CD4-positive, alpha-beta T cell treated with Interleukin-1 beta for 1 hour (primary cell): ENCODE results near the gene RTL10.

Source experiments
- DNase-seq, 2 donors: peaks; one replicate each; pipeline ENCODE4 v3.0.0-alpha.2; 2020 to 2022

Gene RTL10

GRCh38 chr22:19807161-19807913 lies 47.3 kb downstream of the RTL10 start:
- no peak for DNase-seq

DNA sequence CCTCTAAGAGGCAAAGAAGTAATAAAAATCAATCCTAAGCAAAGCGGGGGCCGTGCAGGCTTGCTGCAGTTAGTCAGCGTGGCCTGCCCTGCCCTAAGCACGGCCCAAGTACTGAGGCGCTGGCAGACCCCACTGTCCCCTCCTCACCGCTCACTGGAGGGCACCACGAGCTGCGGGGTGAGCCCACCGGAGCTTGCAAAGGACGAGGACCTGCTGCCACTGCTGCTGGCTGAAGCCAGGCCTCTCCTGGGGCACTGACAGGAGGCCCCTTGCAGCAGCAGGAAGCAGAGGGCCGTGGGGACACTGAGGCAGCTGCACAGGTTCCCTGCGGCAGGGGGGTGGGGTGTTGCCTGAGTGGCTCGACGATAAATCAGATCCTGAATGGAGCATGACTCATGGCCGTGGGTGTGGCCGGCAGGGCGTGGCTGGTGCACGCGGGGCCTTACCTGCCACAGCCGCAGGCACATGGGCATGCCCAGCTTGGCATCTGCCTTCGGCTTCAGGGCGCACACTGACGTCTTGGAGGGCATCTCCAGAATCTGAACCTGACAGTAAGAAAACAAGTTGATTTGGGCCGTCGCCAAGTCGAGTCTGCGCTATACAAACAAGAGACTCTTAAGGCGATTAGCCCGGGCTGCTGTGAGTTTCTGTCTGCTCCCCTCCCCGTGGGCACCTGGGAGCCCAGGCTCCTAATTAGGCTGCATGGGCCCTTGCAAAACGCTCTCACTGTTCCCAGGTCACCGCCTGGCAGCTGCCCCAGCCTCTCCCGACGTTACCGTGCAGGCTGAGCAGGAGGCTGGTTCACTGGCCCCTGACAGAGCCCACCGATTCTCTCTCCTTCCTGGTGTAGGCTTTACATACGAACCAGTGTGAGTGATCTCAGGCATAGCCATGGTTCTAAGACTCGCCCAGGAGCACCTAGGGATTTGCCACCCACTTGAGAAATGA lies 48.2 kb downstream of the RTL10 start:
- DNase-seq: no peak

DNA sequence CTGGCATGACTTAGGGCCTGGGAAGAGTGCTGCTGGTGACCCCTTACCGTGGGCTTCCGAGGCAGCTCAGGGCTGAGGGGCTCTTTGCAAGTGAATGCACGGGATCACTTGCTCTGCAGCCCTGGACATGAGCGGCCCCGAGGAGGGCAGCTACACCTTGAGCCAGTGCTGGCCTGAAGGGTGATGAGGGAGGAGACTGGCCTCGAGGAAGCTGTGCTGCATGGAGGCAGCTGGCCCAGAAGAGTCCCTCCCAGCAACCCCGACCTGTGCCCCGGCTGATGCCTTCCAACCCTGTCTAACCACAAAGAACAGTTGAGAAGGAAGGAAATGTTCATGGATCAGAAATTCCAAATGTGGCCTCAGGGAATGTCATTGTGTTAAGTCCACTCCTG lies 48.9 kb downstream of the RTL10 start:
- DNase-seq: no peak
